IMR-90 (cell line): ENCODE results near the gene BCAT1. TPM values are rescaled to one million over a fixed set of nuclear protein-coding genes. Genes with fewer than 3 reads are reported as not detected.

ENCODE experiments used
- ATAC-seq: fragments of 200-7000 bp; cut with Tn5 transposase; 2 replicates; pipeline ENCODE4 v1.9.1; 2020; ENCODE audit warnings: low read depth, mild to moderate bottlenecking, moderate library complexity
- BruUV-seq: library from RNA; stranded (reverse); fragments of 400-500 nt; replicated peaks from 2 replicates; lab custom pipeline; 2021; lab: Mats Ljungman, UMichigan
- CTCF ChIA-PET: fragments of 300-600 bp; formaldehyde crosslinking; extraction: SDS; loops from one replicate; lab custom pipeline; 2021; ENCODE audit warnings: antibody characterized with exemption; lab: Yijun Ruan, JAX
- POLR2A ChIA-PET: fragments of 300-600 bp; sonication (Branson Sonifier 250); formaldehyde crosslinking; loops from one replicate; lab custom pipeline; 2022; ENCODE audit warnings: antibody characterized with exemption; ENCODE audit not compliant: unreplicated experiment; lab: Charles Lee
- DNase-seq: peaks from one replicate; pipeline ENCODE4 v3.0.0; 2013
- H2AFZ ChIP-seq: replicated peaks from 2 replicates; pipeline ENCODE3; 2013; ENCODE audit warnings: low read length, mild to moderate bottlenecking; ENCODE audit not compliant: poor library complexity
- H2AK5ac ChIP-seq: 2 replicates; pipeline ENCODE4 v1.6.1; 2013; ENCODE audit warnings: low read depth, low read length, inconsistent platforms
- H2AK9ac ChIP-seq: replicated peaks from 2 replicates; pipeline ENCODE3; 2013; ENCODE audit warnings: mild to moderate bottlenecking, low read depth, low read length, moderate library complexity; ENCODE audit not compliant: poor library complexity
- H2BK120ac ChIP-seq: 2 replicates; pipeline ENCODE4 v1.6.1; 2013; ENCODE audit warnings: low read depth, low read length, inconsistent platforms
- H2BK15ac ChIP-seq: 3 replicates; pipeline ENCODE4 v1.6.1; 2013; ENCODE audit warnings: low read depth, low read length, inconsistent platforms
- H2BK20ac ChIP-seq: 2 replicates; pipeline ENCODE4 v1.6.1; 2013; ENCODE audit warnings: low read depth, mild to moderate bottlenecking, inconsistent platforms, low read length, moderate library complexity
- H2BK5ac ChIP-seq: 2 replicates; pipeline ENCODE4 v1.6.1; 2013; ENCODE audit warnings: mild to moderate bottlenecking, low read depth, low read length, inconsistent platforms; ENCODE audit not compliant: poor library complexity, severe bottlenecking
- H3K14ac ChIP-seq: replicated peaks from 2 replicates; pipeline ENCODE4 v1.6.1; 2013; ENCODE audit warnings: low read depth, low read length, inconsistent platforms
- H3K18ac ChIP-seq: 2 replicates; pipeline ENCODE4 v1.6.1; 2013; ENCODE audit warnings: low read depth, low read length, control low read depth
- H3K23ac ChIP-seq: 2 replicates; pipeline ENCODE4 v1.6.1; 2013; ENCODE audit warnings: low read depth, low read length, inconsistent platforms
- H3K27ac ChIP-seq: 2 replicates; pipeline ENCODE4 v1.5.1; 2013; ENCODE audit warnings: mild to moderate bottlenecking, control low read depth, low read length; ENCODE audit not compliant: insufficient read depth
- H3K27me3 ChIP-seq: 2 replicates; pipeline ENCODE4 v1.6.1; 2013; ENCODE audit warnings: low read length; ENCODE audit not compliant: control insufficient read depth, insufficient read depth
- H3K36me3 ChIP-seq: 2 replicates; pipeline ENCODE4 v1.6.1; 2013; ENCODE audit warnings: low read length, mixed read lengths; ENCODE audit not compliant: control insufficient read depth, insufficient read depth
- H3K4ac ChIP-seq: 2 replicates; pipeline ENCODE4 v1.6.1; 2013; ENCODE audit warnings: low read depth, low read length, inconsistent platforms
- H3K4me1 ChIP-seq: 2 replicates; pipeline ENCODE4 v1.6.1; 2013; ENCODE audit warnings: low read length, mixed read lengths; ENCODE audit not compliant: control insufficient read depth, insufficient read depth
- H3K4me2 ChIP-seq: 2 replicates; pipeline ENCODE4 v1.6.1; 2013; ENCODE audit warnings: low read depth, mild to moderate bottlenecking, control low read depth, low read length, moderate library complexity
- H3K4me3 ChIP-seq: 2 replicates; pipeline ENCODE4 v1.5.1; 2013; ENCODE audit warnings: low read depth, mild to moderate bottlenecking, control low read depth, low read length, moderate library complexity; ENCODE audit not compliant: insufficient read depth
- H3K56ac ChIP-seq: 2 replicates; pipeline ENCODE4 v1.6.1; 2013; ENCODE audit warnings: low read length, inconsistent platforms; ENCODE audit not compliant: insufficient read depth; ENCODE audit errors: extremely low read depth
- H3K79me1 ChIP-seq, 2 experiments: 2 replicates each; pipeline ENCODE4 v1.6.1; 2013; ENCODE audit warnings: low read length in 2 of 2, inconsistent platforms in 1 of 2, low read depth in 1 of 2
- H3K9ac ChIP-seq: 2 replicates; pipeline ENCODE4 v1.6.1; 2013; ENCODE audit warnings: low read depth, low read length, control low read depth
- H3K9me1 ChIP-seq: 2 replicates; pipeline ENCODE4 v1.6.1; 2013; ENCODE audit warnings: low read length, inconsistent platforms; ENCODE audit not compliant: insufficient read depth
- H3K9me3 ChIP-seq: 2 replicates; pipeline ENCODE4 v1.6.1; 2013; ENCODE audit warnings: low read length; ENCODE audit not compliant: control insufficient read depth, insufficient read depth
- H4K20me1 ChIP-seq: 2 replicates; pipeline ENCODE4 v1.6.1; 2013; ENCODE audit warnings: low read length, inconsistent platforms; ENCODE audit not compliant: insufficient read depth
- H4K5ac ChIP-seq: 2 replicates; pipeline ENCODE4 v1.6.1; 2013; ENCODE audit warnings: mild to moderate bottlenecking, low read depth, low read length, control low read depth
- H4K8ac ChIP-seq, 2 experiments: 2 replicates each; pipeline ENCODE4 v1.6.1; 2013; ENCODE audit warnings: low read depth in 2 of 2, low read length in 2 of 2, control low read depth in 1 of 2, inconsistent platforms in 1 of 2
- H4K91ac ChIP-seq: 2 replicates; pipeline ENCODE4 v1.6.1; 2013; ENCODE audit warnings: low read depth, low read length, inconsistent platforms; ENCODE audit not compliant: insufficient read depth
- CHD1 ChIP-seq: IDR thresholded peaks from 2 replicates; pipeline ENCODE4 v1.6.1; 2012; ENCODE audit warnings: low read depth, low read length, improper control_type of control experiment
- ELK1 ChIP-seq: fragments of 150-350 bp; IDR thresholded peaks from 2 replicates; pipeline ENCODE4 v1.6.1; 2016; ENCODE audit warnings: low read depth, mild to moderate bottlenecking, low read length, moderate library complexity, borderline replicate concordance
- MAZ ChIP-seq: IDR thresholded peaks from 2 replicates; pipeline ENCODE4 v1.6.1; 2012; ENCODE audit warnings: low read depth, mild to moderate bottlenecking, low read length, improper control_type of control experiment, moderate library complexity, borderline replicate concordance
- POLR2A ChIP-seq: IDR thresholded peaks from 2 replicates; pipeline ENCODE4 v1.6.1; 2012; ENCODE audit warnings: mild to moderate bottlenecking, low read depth, low read length
- WGBS, 2 experiments: methylation state at CpG; one replicate each; pipeline versions ENCODE4 v1.1.5 to v1.1.7; 2013; ENCODE audit warnings: missing lambda C conversion rate in 2 of 2; ENCODE audit not compliant: insufficient read length in 1 of 2; ENCODE audit errors: extremely low coverage in 2 of 2; 5-methylcytosine and 5-hydroxymethylcytosine counted together
- dilution Hi-C: fragments of 300-500 bp; cut with HindIII; formaldehyde crosslinking; loops from one replicate; pipeline ENCODE4 v1.14.3; 2018; ENCODE audit warnings: low sequenced_read_pairs; ENCODE audit not compliant: unreplicated experiment
- in situ Hi-C: fragments of 300-500 bp; cut with MboI; formaldehyde crosslinking; loops from 3 replicates; pipeline ENCODE4 v1.14.3; 2019; ENCODE audit warnings: low sequenced_read_pairs, inconsistent platforms, mixed read lengths
- intact Hi-C: fragments of 100-400 bp; cut with micrococcal nuclease; formaldehyde crosslinking; loops from 2 replicates; pipeline ENCODE4 v1.10.0; 2022
- polyA plus RNA-seq, 3 experiments: library from polyadenylated mRNA; depleted of rRNA; stranded (reverse); fragments of >200 nt; gene quantifications; 2 replicates each; pipeline ENCODE4 v1.2.3, GENCODE V29; 2012; ENCODE audit warnings: low replicate concordance in 1 of 3
- total RNA-seq: library from RNA; depleted of rRNA; stranded (reverse); fragments of >200 nt; gene quantifications from 2 replicates; pipeline ENCODE4 v1.2.3, GENCODE V29; 2012
- TF ChIP-seq, protein P1 (sequence below): conservative IDR thresholded peaks from 2 replicates; pipeline ENCODE4 v1.5.1; 2012; ENCODE audit warnings: mild to moderate bottlenecking, low read depth, low read length, improper control_type of control experiment

BCAT1 gene
- total and polyA plus RNA-seq, 2 of the 4 experiments (the other 2 are of a cell fraction), result 30.4 to 683 TPM

DNA sequence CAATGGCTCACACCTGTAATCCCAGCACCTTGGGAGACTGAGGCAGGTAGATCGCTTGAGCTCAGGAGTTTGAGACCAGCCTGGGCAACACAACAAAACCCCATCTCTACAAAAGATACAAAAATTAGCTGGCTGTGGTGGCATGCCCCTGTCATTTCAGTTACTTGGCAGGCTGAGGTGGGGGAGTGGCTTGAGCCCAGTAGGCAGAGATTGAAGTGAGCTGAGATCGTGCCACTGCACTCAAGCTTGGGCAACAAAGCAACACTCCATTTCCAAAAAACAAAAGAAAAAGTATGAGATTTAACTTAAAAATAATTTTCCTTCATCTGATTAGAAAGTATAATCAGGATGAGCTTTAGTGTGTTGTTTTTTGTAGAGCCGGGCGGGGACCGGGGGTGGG, 47.9 kb upstream of the BCAT1 start:
- no peak overlapping the region for H2BK15ac ChIP-seq
- TF ChIP-seq ELK1 (no peak), CHD1 (no peak), POLR2A (no peak), MAZ (no peak)
- TF ChIP-seq, protein P1, sequence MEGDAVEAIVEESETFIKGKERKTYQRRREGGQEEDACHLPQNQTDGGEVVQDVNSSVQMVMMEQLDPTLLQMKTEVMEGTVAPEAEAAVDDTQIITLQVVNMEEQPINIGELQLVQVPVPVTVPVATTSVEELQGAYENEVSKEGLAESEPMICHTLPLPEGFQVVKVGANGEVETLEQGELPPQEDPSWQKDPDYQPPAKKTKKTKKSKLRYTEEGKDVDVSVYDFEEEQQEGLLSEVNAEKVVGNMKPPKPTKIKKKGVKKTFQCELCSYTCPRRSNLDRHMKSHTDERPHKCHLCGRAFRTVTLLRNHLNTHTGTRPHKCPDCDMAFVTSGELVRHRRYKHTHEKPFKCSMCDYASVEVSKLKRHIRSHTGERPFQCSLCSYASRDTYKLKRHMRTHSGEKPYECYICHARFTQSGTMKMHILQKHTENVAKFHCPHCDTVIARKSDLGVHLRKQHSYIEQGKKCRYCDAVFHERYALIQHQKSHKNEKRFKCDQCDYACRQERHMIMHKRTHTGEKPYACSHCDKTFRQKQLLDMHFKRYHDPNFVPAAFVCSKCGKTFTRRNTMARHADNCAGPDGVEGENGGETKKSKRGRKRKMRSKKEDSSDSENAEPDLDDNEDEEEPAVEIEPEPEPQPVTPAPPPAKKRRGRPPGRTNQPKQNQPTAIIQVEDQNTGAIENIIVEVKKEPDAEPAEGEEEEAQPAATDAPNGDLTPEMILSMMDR, result no peak
- H2BK120ac ChIP-seq, result no peak overlapping the region
- H4K20me1 ChIP-seq, result peaks cover 3% of the 10 kb centered on the region; the same call in 1 of the 2 replicates
- ChIA-PET CTCF (interaction anchor here (0.6 kb wide), 1 partner anchor 368 kb away, joined by 3 read pairs; no protein-coding TSS in a partner anchor), POLR2A (interaction anchor here (0.6 kb wide), 1 partner anchor 186 kb away, joined by 3 read pairs; no protein-coding TSS in a partner anchor)
- H3K36me3 ChIP-seq, result no peaks in the 10 kb centered on the region
- H2AK9ac ChIP-seq, result no peak overlapping the region
- H4K5ac ChIP-seq, result no peak overlapping the region
- DNase-seq (no peak), ATAC-seq (no peak)
- intact Hi-C loops (no loop called here), dilution Hi-C loops (no loop called here), in situ Hi-C loops (loop anchor here (10.0 to 25.0 kb wide), 2 partner anchors 398 to 1040 kb away; no protein-coding TSS in a partner anchor)
- H3K27me3 ChIP-seq, result no peaks in the 10 kb centered on the region
- H4K8ac ChIP-seq, result no peak overlapping the region
- H2AFZ ChIP-seq, result no peak overlapping the region
- H3K4me2 ChIP-seq, result no peak overlapping the region
- H3K4ac ChIP-seq, result no peak overlapping the region
- no CpG with 5 or more reads among the region's 5 CpGs for WGBS, 2 experiments
- no peaks in the 10 kb centered on the region for H3K9me1 ChIP-seq
- no peaks in the 10 kb centered on the region for H3K79me1 ChIP-seq
- no peak overlapping the region for H3K4me3 ChIP-seq
- H3K14ac ChIP-seq, result no peak overlapping the region
- no peak overlapping the region for H3K18ac ChIP-seq
- no peak overlapping the region for H3K27ac ChIP-seq
- H3K4me1 ChIP-seq, result peaks cover 4% of the 10 kb centered on the region; the same call in 1 of the 2 replicates
- no TSS peak for BruUV-seq
- no peak overlapping the region for H3K9ac ChIP-seq
- no peaks in the 10 kb centered on the region for H3K9me3 ChIP-seq
- no peak overlapping the region for H3K56ac ChIP-seq
- no peak overlapping the region for H2BK5ac ChIP-seq
- H3K23ac ChIP-seq, result no peak overlapping the region
- H2AK5ac ChIP-seq, result no peak overlapping the region
- H4K91ac ChIP-seq, result no peak overlapping the region
- no peak overlapping the region for H2BK20ac ChIP-seq
